Measurements from ENCODE around the gene RASL10B.

Gene RASL10B

GRCh38 chr17:35731239-35731916 is at the start of gene RASL10B:
Gene RASL10B (plus strand): TSS chr17:35731639. CDS start chr17:35735185, 3,546 bp downstream.
- no peak for TF ChIP-seq CTCF (IDR thresholded peaks at IDR 0.05; ENCODE audit: low read depth, low read length)
- no peak for DNase-seq (ENCODE audit: extremely low read depth, low read depth)

GRCh38 chr17:35683591-35683990 is 47.8 kb upstream of the RASL10B start:
- no peak for TF ChIP-seq CTCF (IDR thresholded peaks at IDR 0.05; ENCODE audit: low read depth, low read length)
- no peak for DNase-seq (ENCODE audit: extremely low read depth, low read depth)

- TF ChIP-seq CTCF (IDR thresholded peaks at IDR 0.05; ENCODE audit: low read depth, low read length) = no peak
- DNase-seq (ENCODE audit: extremely low read depth, low read depth) = no peak
Observed at GRCh38 chr17:35684055-35684802, 47.2 kb upstream of the RASL10B start.

- no peak for DNase-seq (ENCODE audit: extremely low read depth, low read depth)
- TF ChIP-seq CTCF (IDR thresholded peaks at IDR 0.05; ENCODE audit: low read depth, low read length) = no peak
Observed at GRCh38 chr17:35692512-35693210, 38.8 kb upstream of the RASL10B start.

- no peak for DNase-seq (ENCODE audit: extremely low read depth, low read depth)
- no peak for TF ChIP-seq CTCF (IDR thresholded peaks at IDR 0.05; ENCODE audit: low read depth, low read length)
Observed at GRCh38 chr17:35693662-35694061, 37.8 kb upstream of the RASL10B start.

- TF ChIP-seq CTCF (IDR thresholded peaks at IDR 0.05; ENCODE audit: low read depth, low read length) = no peak
- no peak for DNase-seq (ENCODE audit: extremely low read depth, low read depth)
Observed at GRCh38 chr17:35694906-35695305, 36.5 kb upstream of the RASL10B start.

- DNase-seq (ENCODE audit: extremely low read depth, low read depth) = no peak
- no peak for TF ChIP-seq CTCF (IDR thresholded peaks at IDR 0.05; ENCODE audit: low read depth, low read length)
Observed at GRCh38 chr17:35695613-35696012, 35.8 kb upstream of the RASL10B start.

Data from AG09319 (cell line).